HUES64 (cell line): Measurements from ENCODE around the gene TRERF1.
A peak's percentile ranks its signal among the peaks of the same experiment; 100 is the strongest.

Experiments used
- H3K27ac ChIP-seq: 2 replicates; pipeline ENCODE4 v1.7.0; 2013; ENCODE audit warnings: low read depth, low read length, inconsistent platforms
- H3K27me3 ChIP-seq: 2 replicates; pipeline ENCODE4 v1.6.1; 2013; ENCODE audit warnings: mild to moderate bottlenecking, low read length; ENCODE audit not compliant: insufficient read depth
- H3K36me3 ChIP-seq: 2 replicates; pipeline ENCODE4 v1.6.1; 2013; ENCODE audit warnings: mild to moderate bottlenecking, low read length; ENCODE audit not compliant: insufficient read depth
- H3K4me1 ChIP-seq: 2 replicates; pipeline ENCODE4 v1.6.1; 2013; ENCODE audit warnings: mild to moderate bottlenecking, low read length, moderate library complexity; ENCODE audit not compliant: insufficient read depth
- H3K4me3 ChIP-seq: 2 replicates; pipeline ENCODE4 v1.5.1; 2013; ENCODE audit warnings: mild to moderate bottlenecking, low read length, moderate library complexity
- H3K9ac ChIP-seq: 2 replicates; pipeline ENCODE4 v1.6.1; 2013; ENCODE audit warnings: mild to moderate bottlenecking, low read depth, low read length
- H3K9me3 ChIP-seq: 2 replicates; pipeline ENCODE4 v1.6.1; 2013; ENCODE audit warnings: low read depth, low read length; ENCODE audit not compliant: insufficient read depth
- WGBS: fragments of 150-250, 120-280 bp; methylation state at CpG from one replicate; pipeline ENCODE4 v1.1.7; 2013; ENCODE audit warnings: missing lambda C conversion rate; 5-methylcytosine and 5-hydroxymethylcytosine counted together

Gene TRERF1

GRCh38 chr6:42237857-42238256 lies 213.9 kb downstream of the TRERF1 start:
- H3K9me3 ChIP-seq = no peaks in the 10 kb centered on the region
- no peak overlapping the region for H3K27ac ChIP-seq
- no peaks in the 10 kb centered on the region for H3K27me3 ChIP-seq
- H3K36me3 ChIP-seq = peaks cover 56% of the 10 kb centered on the region
- H3K4me1 ChIP-seq = peaks cover 22% of the 10 kb centered on the region
- H3K4me3 ChIP-seq = no peak overlapping the region
- 100% methylated on average over 1 of the region's 1 CpG for WGBS
- no peak overlapping the region for H3K9ac ChIP-seq

- Histone ChIP-seq H3K36me3 (peaks cover 58% of the 10 kb centered on the region), H3K27me3 (no peaks in the 10 kb centered on the region), H3K9me3 (no peaks in the 10 kb centered on the region), H3K4me3 (no peak overlapping the region), H3K9ac (no peak overlapping the region), H3K27ac (no peak overlapping the region), H3K4me1 (0 out of 2 replicates have a peak, but pooled peaks cover 13% of the 10 kb centered on the region)
- 94% methylated on average over 3 of the region's 5 CpGs for WGBS
Observed at GRCh38 chr6:42236682-42237473, 214.8 kb downstream of the TRERF1 start.

- Histone ChIP-seq H3K27me3 (no peaks in the 10 kb centered on the region), H3K4me3 (no peak overlapping the region), H3K4me1 (0 out of 2 replicates have a peak, but pooled peaks cover 9% of the 10 kb centered on the region), H3K27ac (no peak overlapping the region), H3K36me3 (peaks cover 62% of the 10 kb centered on the region), H3K9ac (no peak overlapping the region), H3K9me3 (no peaks in the 10 kb centered on the region)
- WGBS = 91% methylated on average over 8 of the region's 9 CpGs
Observed at GRCh38 chr6:42236030-42236429, 215.7 kb downstream of the TRERF1 start.

GRCh38 chr6:42232035-42232434 lies 219.7 kb downstream of the TRERF1 start:
- WGBS = 92% methylated on average over 2 of the region's 3 CpGs
- no peaks in the 10 kb centered on the region for H3K9me3 ChIP-seq
- H3K4me1 ChIP-seq = peaks cover 2% of the 10 kb centered on the region; the same call in 1 of the 2 replicates
- H3K36me3 ChIP-seq = peaks cover 67% of the 10 kb centered on the region
- no peak overlapping the region for H3K4me3 ChIP-seq
- H3K27ac ChIP-seq = no peak overlapping the region
- H3K27me3 ChIP-seq = no peaks in the 10 kb centered on the region
- H3K9ac ChIP-seq = no peak overlapping the region

- H3K4me1 ChIP-seq = peaks cover 12% of the 10 kb centered on the region; the same call in 1 of the 2 replicates
- H3K27me3 ChIP-seq = no peaks in the 10 kb centered on the region
- H3K4me3 ChIP-seq = no peak overlapping the region
- peaks cover 57% of the 10 kb centered on the region for H3K36me3 ChIP-seq
- no peaks in the 10 kb centered on the region for H3K9me3 ChIP-seq
- 91% methylated on average over 8 of the region's 8 CpGs for WGBS
- no peak overlapping the region for H3K27ac ChIP-seq
- H3K9ac ChIP-seq = no peak overlapping the region
Observed at GRCh38 chr6:42230345-42231321, 221.1 kb downstream of the TRERF1 start.

GRCh38 chr6:42229506-42230119 lies 222.1 kb downstream of the TRERF1 start:
- Histone ChIP-seq H3K4me3 (no peak overlapping the region), H3K4me1 (peaks cover 12% of the 10 kb centered on the region; the same call in 1 of the 2 replicates), H3K27me3 (no peaks in the 10 kb centered on the region), H3K36me3 (peaks cover 50% of the 10 kb centered on the region), H3K27ac (no peak overlapping the region), H3K9me3 (no peaks in the 10 kb centered on the region), H3K9ac (no peak overlapping the region)
- 91% methylated on average over 5 of the region's 6 CpGs for whole genome bisulfite sequencing

- Histone ChIP-seq H3K27ac (no peak overlapping the region), H3K36me3 (peaks cover 47% of the 10 kb centered on the region), H3K27me3 (no peaks in the 10 kb centered on the region), H3K9me3 (no peaks in the 10 kb centered on the region), H3K4me3 (no peak overlapping the region), H3K4me1 (peaks cover 12% of the 10 kb centered on the region; the same call in 1 of the 2 replicates), H3K9ac (no peak overlapping the region)
- whole genome bisulfite sequencing = 95% methylated on average over 15 of the region's 15 CpGs
Observed at GRCh38 chr6:42228305-42228704, 223.4 kb downstream of the TRERF1 start.

GRCh38 chr6:42227173-42227850 lies 224.4 kb downstream of the TRERF1 start:
- H3K27me3 ChIP-seq = no peaks in the 10 kb centered on the region
- no peak overlapping the region for H3K4me3 ChIP-seq
- peak overlapping the region; percentile 37; the same call in 1 of the 2 replicates for H3K27ac ChIP-seq
- 0 out of 2 replicates have a peak overlapping the region, but pooled peaks have one; percentile 22 for H3K9ac ChIP-seq
- H3K36me3 ChIP-seq = peaks cover 40% of the 10 kb centered on the region
- 88% methylated on average over 9 of the region's 9 CpGs for WGBS
- no peaks in the 10 kb centered on the region for H3K9me3 ChIP-seq
- peaks cover 12% of the 10 kb centered on the region; the same call in 1 of the 2 replicates for H3K4me1 ChIP-seq

GRCh38 chr6:42226645-42227143 lies 225.0 kb downstream of the TRERF1 start:
- WGBS = 55% methylated on average over 8 of the region's 8 CpGs

GRCh38 chr6:42226161-42226611 lies 225.5 kb downstream of the TRERF1 start:
- Histone ChIP-seq H3K9me3 (no peaks in the 10 kb centered on the region), H3K4me3 (no peak overlapping the region), H3K27me3 (no peaks in the 10 kb centered on the region), H3K36me3 (peaks cover 28% of the 10 kb centered on the region), H3K4me1 (peaks cover 12% of the 10 kb centered on the region; the same call in 1 of the 2 replicates), H3K9ac (no peak overlapping the region), H3K27ac (peak overlapping the region; percentile 47; the same call in 1 of the 2 replicates)
- WGBS = 83% methylated on average over 3 of the region's 3 CpGs

More at GRCh38 chr6:42226645-42227143, 225.0 kb downstream of the TRERF1 start:
- Histone ChIP-seq H3K4me1 (peaks cover 12% of the 10 kb centered on the region; the same call in 1 of the 2 replicates), H3K36me3 (peaks cover 33% of the 10 kb centered on the region), H3K4me3 (no peak overlapping the region), H3K9ac (0 out of 2 replicates have a peak overlapping the region, but pooled peaks have one; percentile 22), H3K27ac (peak overlapping the region; percentile 47; the same call in 1 of the 2 replicates), H3K27me3 (no peaks in the 10 kb centered on the region), H3K9me3 (no peaks in the 10 kb centered on the region)
